ENCODE measurements around the gene RPH3AL. TPM values are rescaled to one million over a fixed set of nuclear protein-coding genes. Genes with fewer than 3 reads are reported as not detected.

RPH3AL gene
- total and polyA plus RNA-seq, 8 donors: 8.9 to 57.1 (median 11.0) TPM

- H3K4me3 ChIP-seq: no peak overlapping the region
- no peak for ATAC-seq
- peak in 2 of 4 donors; percentile 12 to 28 for DNase-seq
- TF ChIP-seq CTCF (IDR thresholded peaks at IDR 0.05): no peak
- intact Hi-C loops (cut with DNase I): no loop called here
- peaks cover 0 to 7% of the 10 kb centered on the region in 2 donors for H3K4me1 ChIP-seq
- H3K36me3 ChIP-seq: no peaks in the 10 kb centered on the region
- H3K27me3 ChIP-seq: no peaks in the 10 kb centered on the region
- no peaks in the 10 kb centered on the region for H3K9me3 ChIP-seq
- H3K27ac ChIP-seq: no peak overlapping the region
Measured at GRCh38 chr17:238964-239259, 113.7 kb downstream of the RPH3AL start.

- DNase-seq (peak in 2 of 4 donors; percentile 8 to 42), ATAC-seq (no peak)
- H3K27me3 ChIP-seq: no peaks in the 10 kb centered on the region
- TF ChIP-seq CTCF (IDR thresholded peaks at IDR 0.05): no peak
- H3K4me1 ChIP-seq: peaks cover 0 to 11% of the 10 kb centered on the region in 2 donors
- no peak overlapping the region for H3K4me3 ChIP-seq
- H3K36me3 ChIP-seq: no peaks in the 10 kb centered on the region
- no peaks in the 10 kb centered on the region for H3K9me3 ChIP-seq
- intact Hi-C loops (cut with DNase I): no loop called here
- H3K27ac ChIP-seq: no peak overlapping the region
Measured at GRCh38 chr17:238071-238963, 114.3 kb downstream of the RPH3AL start.

- H3K27ac ChIP-seq: no peak overlapping the region
- no peak for ATAC-seq
- TF ChIP-seq CTCF (IDR thresholded peaks at IDR 0.05): no peak
- peak in 2 of 4 donors; percentile 14 to 44 for DNase-seq
- H3K9me3 ChIP-seq: no peaks in the 10 kb centered on the region
- peaks cover 0 to 15% of the 10 kb centered on the region in 2 donors for H3K4me1 ChIP-seq
- no peak overlapping the region for H3K4me3 ChIP-seq
- no peaks in the 10 kb centered on the region for H3K36me3 ChIP-seq
- intact Hi-C loops (cut with DNase I): no loop called here
- no peaks in the 10 kb centered on the region for H3K27me3 ChIP-seq
Measured at GRCh38 chr17:237406-237955, 115.1 kb downstream of the RPH3AL start.

GRCh38 chr17:236641-237405 is 115.8 kb downstream of the RPH3AL start:
- DNase-seq (peak in 2 of 4 donors; percentile 28 to 59), ATAC-seq (no peak)
- Histone ChIP-seq H3K36me3 (no peaks in the 10 kb centered on the region), H3K4me3 (no peak overlapping the region), H3K9me3 (no peaks in the 10 kb centered on the region), H3K27me3 (no peaks in the 10 kb centered on the region), H3K4me1 (peaks cover 0 to 15% of the 10 kb centered on the region in 2 donors), H3K27ac (no peak overlapping the region)
- TF ChIP-seq CTCF (IDR thresholded peaks at IDR 0.05): no peak
- intact Hi-C loops (cut with DNase I): no loop called here

All from left lung (tissue), 10 donors.